ENCODE data around the gene DSCAML1.
"Not testable (repeated sequence)": the region's sequence is repeated elsewhere in the genome, so short reads cannot be mapped to it uniquely, and the experiment has no call there.

The DSCAML1 gene

DNA sequence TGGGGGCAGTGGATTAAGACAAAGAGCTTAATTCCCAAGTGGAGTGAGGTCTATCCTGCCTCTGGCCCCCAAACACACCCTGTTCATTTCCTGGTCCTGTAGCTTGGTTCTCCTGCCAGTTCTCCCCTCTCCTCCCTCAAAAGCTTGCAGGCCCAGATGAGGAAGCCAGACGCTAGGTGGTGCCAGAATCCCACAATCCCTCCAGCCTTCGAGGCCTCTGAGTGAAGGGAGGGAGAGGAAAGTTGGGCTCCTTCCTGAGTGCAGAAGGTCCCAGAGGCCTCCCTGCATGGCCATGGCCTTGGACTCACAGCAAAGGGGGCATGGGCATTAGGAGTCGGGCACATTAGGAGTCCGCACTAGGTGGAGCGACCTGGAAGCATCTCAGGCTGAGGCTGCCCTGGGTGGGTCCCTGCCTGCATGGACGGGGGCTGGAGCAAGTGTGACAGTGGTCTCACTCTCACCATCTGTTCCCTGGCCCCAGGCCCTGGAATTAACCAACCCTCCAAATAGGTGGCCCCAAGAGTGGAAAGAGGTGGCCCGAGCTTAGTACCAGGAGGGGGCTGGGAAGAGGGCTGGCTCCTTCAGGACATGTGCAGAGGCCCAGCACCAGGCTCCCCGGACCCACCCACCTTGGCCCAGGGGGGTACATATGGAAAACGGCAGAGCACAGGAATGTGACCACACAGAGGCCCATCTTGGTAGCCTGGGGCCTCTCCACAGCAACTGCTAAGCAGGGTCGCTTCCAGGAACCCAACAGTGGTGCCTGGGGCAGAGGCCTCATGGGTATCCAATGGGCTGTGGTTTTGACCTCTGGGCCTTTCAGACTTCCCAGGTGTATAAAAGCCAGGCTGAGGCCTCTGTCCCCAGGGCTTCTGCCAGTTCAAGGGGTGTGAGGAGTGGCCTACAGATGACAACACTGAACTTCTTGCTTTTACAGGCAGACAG, 22.4 kb upstream of the DSCAML1 start:
- no peak for DNase-seq (ENCODE audit: low spot score)

DNA sequence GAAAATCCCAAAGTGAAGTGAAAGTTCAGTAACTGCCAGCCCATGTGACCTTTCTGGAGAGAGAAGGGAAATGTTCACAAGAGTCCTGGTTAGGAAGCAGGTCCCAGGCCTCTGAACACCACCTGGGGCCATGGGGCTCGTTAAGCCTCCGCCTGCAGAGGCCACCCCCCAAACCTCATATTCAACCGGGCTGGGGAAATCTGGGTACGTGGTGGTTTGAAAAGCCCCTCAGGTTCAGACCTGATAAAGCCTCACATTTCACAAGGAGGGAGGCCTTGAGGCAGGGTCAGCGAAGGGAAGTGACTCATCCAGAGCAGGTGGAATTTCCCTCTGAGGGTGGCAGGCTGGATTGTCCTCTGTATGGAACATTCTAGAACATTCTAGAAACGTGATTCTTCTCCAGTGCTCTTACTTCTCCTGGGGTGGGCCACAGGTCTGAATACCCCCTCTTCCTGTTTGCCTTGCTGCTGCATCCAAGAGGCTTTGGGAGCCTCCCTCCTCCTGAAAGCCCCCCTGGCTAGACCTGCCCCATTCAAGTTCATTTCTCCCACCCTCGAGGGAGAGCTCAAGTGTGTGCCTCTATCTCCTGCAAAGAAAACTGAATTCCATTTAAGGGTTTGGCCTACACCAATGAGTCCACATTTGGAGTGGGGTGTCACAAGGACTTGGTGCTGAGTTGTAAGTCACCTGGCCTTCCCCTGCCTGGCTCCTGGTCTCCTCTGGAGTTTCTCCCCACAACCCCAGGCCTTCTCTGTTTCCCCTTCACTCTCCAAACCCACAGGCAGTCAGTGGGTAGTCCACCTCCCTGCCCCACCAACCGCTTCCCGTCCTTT, 21.2 kb upstream of the DSCAML1 start:
- DNase-seq (ENCODE audit: low spot score) = peak; percentile 63

DNA sequence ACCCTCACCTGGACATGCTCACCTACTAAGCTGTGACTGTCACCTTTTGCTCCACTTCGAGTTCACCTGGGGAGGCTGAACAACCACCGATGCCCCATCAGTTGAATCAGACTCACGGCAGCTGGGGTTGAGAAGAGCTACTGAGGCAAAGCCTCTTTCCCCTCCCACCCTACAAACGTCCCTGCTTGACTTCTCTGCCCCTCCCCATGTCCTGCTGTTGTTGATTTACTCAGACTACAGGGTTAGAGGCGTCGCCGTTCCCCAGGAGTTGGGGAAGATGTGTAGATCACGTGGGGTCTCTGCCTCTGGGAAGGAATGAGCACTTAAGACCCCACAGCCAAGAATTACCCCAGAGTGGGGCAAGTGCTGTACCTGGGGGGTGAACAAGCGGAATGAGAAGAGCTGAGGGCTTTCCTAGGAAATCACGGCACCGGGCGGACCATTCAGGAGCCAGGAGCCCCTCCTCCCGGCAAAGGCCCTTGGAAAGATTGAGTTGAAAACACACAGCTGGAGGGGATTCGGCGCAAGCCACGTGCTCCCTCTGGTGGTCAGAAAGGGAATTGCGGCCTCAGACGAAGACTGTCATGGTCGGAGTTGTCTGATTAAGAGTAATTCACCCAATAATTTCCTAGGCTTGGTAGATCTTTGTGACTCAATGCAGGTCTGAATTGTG, 20.5 kb upstream of the DSCAML1 start:
- DNase-seq (ENCODE audit: low spot score) = peak; percentile 89

DNA sequence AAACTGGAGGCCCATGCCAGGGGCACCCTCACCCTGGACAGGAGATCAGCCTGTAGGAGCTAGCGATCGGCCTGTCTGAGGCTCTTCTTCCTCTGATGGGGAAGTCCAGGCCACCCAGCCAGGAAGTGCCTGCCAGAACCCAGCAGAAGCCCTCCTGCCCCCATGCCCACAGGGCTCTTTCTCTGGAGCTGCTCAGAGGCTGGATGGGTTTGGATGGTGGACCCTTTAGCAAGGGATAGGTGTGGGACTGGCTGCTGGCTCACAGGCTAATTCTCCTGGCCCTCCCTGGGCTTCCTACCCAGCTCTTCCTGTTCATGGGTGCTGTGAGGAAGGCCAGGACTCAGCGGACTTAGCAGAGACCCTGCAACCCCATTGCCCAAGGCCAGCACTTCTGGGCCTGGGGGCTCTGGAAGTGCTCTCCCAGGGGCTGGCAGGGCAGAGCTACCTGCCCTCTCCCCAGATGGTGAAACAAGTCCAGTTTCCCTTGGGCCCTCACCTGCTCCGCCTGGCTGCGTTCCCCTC, 19.9 kb upstream of the DSCAML1 start:
- no peak for DNase-seq (ENCODE audit: low spot score)

DNA sequence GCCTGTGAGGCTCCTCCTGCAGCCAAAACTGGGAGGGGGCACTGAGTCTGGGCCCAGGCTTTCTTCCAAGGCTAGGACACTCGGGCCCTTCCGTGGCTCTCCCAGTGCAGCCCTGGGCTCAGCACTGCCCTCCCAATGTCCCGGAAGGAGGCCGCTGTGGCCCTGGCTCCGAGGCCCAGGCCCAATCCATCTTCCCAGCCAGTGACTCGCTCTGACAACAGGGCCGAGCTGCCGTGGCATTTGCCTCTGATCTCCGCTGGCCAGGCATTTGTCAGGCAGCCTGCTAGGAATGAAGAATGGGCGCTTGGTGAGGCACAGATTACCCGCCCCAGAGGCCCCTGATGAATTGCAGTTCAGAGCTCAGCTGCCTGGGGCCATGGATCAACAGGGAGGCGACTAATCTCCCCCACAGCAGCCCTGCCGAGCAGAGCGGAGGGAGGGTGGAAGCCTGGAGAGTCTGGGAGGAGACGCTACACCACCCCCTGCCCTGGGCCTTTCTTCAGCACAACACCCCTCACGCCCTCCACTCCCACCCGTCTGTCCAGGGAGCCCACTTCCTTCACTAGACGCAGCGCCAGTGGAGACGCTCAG, 19.2 kb upstream of the DSCAML1 start:
- DNase-seq (ENCODE audit: low spot score) = no peak

DNA sequence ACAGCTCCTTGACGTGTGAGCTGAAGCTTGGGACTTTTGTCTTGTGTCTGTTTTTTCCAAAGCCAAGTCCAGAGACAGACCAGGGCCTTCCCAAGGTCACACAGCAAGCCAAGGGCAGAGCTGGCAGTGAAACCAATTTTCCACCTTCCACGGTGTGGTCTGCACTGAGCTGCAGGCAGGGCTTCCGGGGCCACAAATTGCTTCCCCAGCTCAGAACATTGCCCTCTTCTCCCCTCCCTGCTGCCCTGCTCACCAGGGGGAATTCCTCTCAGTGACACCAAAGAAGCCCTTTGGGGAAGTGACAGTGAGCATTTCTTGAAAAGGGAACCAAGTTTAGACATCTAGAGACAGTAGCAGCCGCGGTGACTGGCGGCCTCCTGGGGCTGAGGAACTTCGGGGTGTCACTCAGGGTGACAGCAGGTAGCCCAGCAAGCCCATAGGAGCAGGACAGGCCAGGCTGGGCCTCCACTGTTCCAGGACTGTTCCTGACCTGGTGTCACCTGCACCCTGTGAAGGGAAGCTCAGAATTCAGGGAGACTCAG, 18.3 kb upstream of the DSCAML1 start:
- peak; percentile 69 for DNase-seq (ENCODE audit: low spot score)

DNA sequence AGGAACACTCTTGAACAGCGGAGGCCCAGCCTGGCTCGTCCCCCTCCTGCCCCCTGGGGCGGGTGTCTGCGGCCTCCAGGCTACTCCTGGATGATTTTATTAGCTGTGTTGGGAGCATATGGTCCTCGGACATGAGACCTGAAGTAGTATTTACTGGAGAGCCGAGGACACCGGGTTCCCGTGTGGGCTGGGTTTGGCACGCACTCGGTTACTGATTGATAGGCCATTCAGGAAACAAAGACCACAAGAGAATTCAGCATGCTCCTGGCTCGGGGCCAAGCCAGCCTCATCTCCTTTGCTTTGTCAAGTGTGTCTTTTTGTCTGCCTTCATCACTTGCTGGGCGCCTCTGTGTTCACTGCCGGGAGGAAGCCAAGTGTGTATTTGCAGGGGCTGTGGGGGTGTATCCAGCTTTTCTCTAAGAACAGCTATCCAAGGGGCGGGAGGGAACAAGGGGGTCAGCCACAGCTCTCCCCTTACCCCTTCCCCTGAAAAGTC, 17.8 kb upstream of the DSCAML1 start:
- DNase-seq (ENCODE audit: low spot score) = peak; percentile 60

DNA sequence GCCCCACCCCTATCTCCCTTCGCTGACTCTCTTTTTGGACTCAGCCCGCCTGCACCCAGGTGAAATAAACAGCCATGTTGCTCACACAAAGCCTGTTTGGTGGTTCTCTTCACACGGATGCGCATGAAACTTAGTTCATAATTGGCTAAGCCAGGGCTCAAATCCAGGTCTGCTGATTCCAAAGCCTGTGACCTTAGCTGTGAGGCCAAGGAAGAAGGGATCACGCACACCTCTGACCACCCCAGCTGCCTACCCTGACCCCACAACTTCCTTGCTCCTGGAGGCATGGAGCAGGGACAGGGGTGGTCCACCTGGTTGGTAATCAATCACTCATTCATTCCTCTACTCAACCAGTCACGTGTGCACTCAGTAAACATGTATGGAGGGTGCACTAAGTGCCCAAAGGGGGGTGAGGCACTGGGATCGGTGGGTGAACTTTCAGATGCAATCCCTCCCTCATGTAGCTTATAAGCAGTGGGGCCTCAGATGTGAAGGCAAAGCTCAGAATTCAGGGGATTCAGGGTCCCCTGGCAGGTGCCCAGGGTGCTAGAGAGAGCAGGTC, 17.3 kb upstream of the DSCAML1 start:
- no peak for DNase-seq (ENCODE audit: low spot score)

DNA sequence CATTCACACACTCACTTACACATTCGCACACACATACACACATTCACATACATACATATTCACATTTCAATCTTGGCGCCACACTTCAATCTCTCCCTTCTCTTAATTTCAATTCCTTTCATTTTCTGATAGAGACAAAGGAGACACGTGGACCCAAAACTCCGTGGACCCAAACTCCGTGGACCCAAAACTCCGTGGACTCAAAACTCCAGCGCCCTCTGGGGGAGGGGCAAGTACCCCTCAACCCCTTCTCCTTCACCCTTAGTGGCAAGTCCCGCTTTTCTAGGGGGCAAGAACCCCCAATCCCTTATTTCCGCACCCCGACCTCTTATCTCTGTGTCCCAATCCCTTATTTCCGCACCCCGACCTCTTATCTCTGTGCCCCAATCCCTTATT, 13.0 kb upstream of the DSCAML1 start:
- not testable (repeated sequence) for DNase-seq (ENCODE audit: low spot score)

DNA sequence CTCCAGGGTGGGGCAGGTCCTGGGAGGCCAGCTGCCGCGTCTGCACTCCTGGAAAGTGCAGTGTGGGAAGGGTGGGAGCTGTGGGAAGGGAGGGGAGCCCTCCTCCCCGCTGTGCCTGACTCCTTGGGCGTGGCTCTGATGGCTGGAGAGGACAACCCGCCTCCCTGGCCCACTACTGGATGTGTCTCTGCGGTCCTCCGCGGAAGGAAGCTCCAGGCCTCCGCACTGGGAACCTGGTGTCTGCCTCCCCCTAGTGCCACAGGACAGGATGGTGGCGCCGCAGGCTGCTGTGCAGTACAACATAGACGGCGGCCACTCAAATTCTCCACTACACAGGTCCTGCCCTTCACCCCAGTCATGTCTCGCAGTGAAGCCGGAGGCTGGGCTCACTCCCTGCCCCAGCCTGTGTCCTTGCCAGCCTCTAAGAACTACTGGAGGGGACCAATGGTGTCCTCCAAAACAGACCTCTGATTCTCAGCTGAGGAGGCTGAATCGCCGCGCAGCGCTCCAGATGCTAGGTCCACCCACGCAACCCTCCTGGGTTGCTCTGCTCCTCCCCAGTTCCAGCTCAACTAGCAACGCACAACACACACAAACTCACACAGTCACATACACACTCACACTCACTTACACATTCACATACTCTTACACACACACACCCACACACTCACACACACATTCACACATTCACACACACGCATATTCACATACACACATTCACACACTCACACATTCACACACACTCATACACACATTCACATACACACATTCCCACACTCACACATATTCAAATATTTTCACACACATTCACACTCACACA, 12.4 kb upstream of the DSCAML1 start:
- no peak for DNase-seq (ENCODE audit: low spot score)

DNA sequence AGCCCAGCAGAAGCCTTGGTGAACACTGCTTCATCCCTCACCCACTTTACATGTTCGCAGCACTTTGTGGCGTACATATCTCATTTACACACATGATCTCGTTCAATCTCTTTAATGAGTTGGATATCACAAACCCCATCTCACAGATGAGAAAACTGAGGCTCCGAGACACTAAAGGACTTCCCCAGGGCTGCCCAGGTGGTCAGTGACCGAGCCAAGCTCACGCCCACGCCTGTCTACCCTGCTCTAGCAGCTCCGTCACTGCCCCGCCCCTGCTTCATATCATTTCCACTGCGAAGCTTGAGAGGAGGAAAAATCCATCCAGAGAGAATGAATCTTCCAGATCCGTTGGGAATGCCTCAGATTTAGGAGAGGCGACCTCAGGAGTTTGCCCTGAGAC, 11.8 kb upstream of the DSCAML1 start:
- DNase-seq (ENCODE audit: low spot score) = no peak

DNA sequence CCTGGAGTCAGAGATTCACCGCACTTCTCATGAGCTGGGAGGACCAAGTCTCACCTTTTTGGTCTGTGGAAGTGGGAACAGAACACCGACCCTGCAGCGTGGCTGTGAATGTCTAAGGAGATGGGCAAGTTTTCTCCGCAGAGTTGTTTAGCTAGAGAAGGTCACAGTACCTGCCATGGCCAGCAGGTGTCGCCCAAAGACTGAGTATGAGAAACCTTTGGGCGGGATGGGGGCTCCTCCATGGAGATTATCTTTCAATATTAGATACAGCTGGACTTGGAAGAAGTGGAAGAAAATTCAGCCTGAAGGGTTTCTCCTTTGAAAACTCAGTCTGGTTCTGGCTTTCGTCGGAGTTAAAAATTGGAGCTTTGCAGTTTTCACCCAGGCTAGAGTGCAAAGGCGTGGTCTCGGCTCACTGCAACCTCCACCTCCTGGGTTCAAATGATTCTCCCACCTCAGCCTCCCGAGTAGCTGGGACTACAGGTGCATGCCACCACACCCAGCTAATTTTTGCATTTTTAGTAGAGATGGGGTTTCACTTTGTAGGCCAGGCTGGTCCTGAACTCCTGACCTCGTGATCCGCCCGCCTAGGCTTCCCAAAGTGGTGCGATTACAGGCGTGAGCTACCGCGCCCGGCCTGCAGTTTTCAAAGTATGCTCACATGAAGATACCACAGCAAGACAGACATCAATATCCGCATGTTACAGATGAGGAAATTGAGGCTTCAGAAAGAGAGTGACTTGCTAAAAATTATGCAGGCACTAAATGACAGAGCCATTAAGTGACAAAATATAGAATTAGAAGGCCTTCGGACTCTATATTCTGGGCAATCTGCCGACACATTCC, 10.7 kb upstream of the DSCAML1 start:
- peak; percentile 70 for DNase-seq (ENCODE audit: low spot score)

DNA sequence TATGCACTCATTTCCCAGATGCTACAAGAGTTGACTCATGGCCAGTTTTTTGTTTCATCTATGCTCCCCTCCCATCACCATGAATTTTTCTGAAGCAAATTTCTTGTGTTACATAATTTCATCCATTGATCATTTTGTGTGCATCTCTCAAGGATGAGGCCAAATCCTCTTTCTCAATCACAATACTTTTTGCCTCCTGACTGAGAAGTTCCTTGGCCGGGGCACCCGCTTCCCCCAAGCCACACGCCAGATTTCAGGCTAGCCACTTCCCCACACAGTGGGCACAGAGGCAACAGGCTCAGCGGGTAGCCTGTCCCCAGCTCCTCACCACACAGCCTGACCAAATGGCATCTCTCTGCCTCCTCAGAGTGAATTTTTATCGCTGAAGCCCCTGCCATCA, 9.8 kb upstream of the DSCAML1 start:
- DNase-seq (ENCODE audit: low spot score) = no peak

DNA sequence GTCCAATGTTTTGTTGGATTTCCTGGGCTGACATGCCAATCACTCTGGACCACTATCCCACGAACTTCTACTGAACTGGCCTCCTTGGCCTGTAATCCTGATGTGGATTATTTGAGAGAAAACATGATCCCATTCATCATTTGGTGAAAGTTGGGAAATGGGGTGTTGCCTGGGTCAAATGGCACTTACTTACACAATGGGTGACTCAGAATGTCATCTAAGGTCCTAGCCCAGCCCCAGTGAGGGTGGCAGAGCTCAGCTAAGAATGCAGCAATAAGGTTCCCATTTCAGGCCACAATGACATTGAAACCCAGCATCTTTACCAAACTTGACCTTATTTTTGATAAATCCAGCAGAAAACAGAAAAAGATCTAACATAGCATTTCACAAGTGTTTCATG, 8.0 kb upstream of the DSCAML1 start:
- no peak for DNase-seq (ENCODE audit: low spot score)

DNA sequence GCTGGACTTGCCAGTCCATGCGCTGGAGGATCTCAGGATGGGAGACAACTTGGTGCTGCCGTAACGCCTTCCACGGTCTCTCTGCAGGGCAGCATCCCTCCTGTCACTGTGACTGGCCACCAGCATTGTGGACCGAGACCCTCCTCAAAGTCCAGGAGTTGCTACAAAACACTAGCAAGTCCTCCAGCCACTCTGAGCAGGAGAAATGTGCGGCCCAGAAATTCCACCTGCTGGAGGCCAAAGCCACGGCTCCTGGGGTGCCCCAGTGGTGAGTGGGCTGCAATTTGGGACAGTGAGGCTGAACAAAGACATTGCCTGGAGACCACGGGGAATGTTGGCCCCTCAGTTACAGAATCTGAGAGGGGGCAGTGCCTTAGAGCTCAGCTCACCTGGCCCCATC, 6.9 kb upstream of the DSCAML1 start:
- no peak for DNase-seq (ENCODE audit: low spot score)

DNA sequence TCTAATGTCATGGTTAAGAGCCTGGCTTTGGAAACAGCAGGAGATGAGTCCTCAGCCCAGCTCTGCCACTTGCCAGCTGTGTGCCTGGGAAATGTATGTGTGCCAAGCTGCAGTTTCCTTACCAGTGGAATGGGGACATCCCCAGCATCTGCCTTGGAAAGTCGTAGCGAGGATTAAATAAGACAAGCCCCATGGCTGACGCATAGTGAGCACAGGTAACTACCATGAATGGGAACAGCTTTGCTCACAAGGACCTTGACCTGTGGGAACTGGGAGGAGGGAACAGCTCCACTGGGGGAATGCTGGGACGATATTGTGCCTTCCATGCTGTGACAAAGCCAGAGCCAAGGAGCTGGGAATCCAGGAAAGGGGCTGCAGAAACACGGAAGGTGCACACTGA, 2.6 kb upstream of the DSCAML1 start:
- DNase-seq (ENCODE audit: low spot score) = no peak

DNA sequence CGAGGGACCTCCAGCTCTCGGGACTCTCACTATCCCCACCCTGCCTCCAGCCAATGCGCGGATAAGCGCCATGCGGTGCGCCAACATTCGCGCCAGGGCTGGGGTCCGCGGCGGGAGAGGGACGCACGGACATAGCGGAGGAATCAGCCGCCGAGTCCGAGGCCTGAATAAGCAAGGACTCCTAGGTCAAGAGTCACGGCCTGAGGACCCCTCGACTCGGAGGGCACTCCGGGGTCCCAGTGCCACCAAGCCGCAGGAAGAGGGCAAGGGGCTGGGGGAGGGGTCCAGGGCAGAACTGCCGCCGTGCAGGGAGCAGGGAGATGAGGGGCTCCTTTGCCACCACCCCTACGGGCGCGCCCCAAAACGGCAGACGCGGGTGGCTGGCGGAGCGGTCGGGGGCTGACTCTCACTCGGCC, 552 bp downstream of the DSCAML1 start:
- DNase-seq (ENCODE audit: low spot score) = no peak

DNA sequence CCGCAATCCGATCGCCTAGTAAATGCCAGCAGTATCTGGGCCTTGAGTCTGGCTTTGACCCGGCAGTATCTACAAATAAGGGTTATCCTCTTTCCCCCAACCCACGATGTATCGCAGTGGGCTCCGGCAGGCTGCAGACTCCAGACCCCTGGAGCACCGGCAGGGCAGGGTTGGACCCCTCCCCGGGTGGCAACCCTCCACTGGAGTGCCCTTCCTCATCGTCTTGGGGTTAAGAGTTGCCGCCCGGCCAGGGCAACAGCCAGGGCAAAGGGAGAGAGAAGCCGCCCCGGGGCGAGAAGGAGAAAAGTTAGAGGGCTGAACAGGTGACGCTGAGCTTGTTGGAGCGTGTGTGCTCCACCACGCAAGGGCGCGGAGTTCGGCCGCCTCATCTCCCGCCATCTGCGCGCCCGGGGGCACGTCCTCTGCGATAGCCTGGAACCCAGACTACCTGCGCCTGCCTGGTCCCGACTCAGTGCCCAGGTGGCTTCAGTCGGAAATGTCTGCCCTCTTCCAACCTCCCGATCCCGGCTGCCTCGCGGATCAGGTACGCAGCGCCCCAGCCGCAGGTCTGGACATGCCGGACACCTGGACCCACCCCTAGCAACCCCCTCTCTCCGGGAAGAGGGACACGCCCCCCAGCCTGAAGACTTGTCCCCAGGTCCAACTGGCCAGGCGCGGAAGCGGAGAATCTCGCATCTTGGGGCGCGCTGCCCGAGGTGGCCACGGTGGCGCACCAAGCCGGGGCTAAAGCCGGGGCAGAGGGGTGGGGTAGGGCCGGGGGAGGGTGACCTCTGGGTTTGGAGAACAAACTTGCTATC, 1.2 kb downstream of the DSCAML1 start:
- no peak for DNase-seq (ENCODE audit: low spot score)
